HG03354 (cell line): ENCODE measurements around the gene NAT8.
"Not testable (repeated sequence)": the region's sequence is repeated elsewhere in the genome, so short reads cannot be mapped to it uniquely, and the experiment has no call there.

Experiments
- ATAC-seq: cut with Tn5 transposase; IDR thresholded peaks from one replicate; pipeline ENCODE4 v1.9.1; 2021; ENCODE audit warnings: mild to moderate bottlenecking; ENCODE audit not compliant: unreplicated experiment, poor library complexity, severe bottlenecking

The NAT8 gene, protein sequence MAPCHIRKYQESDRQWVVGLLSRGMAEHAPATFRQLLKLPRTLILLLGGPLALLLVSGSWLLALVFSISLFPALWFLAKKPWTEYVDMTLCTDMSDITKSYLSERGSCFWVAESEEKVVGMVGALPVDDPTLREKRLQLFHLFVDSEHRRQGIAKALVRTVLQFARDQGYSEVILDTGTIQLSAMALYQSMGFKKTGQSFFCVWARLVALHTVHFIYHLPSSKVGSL

DNA sequence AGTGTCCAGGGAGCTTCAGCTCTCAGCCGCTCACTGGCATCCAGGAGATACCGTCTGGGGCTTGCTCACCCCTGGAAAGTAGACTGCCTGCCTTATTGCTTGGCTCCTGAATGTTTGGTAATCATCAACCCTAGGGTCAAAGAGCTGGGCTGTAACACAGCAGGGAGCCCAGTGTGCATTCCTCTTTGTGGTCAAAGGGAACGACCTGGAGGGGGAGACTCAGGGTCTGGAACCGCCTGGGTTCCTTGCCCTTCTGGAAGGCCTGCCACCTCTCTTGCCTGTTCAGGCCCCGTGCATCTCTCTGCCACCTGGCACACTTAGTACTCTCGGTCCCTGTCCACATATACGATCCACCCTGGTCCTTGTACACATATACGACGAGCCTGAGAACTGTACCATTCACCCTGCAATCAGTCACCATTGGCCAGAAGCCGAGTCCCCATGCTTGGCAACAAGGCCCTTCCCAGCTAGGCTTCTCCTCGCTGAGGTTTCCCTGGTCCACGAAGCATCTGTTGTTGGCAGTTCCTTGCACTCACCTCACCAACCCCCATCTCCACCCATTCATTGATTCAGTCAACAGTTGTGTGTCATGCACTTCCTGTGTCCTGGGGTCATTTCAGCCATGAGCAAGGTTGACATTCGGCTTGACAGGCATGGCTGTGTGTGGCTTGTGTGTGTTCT lies at the start of gene NAT8:
TSS of gene NAT8 (minus strand) at position 85 of the 681 bp plus-strand sequence. CDS start 794 bp downstream, outside the sequence.
- ATAC-seq: no peak

DNA sequence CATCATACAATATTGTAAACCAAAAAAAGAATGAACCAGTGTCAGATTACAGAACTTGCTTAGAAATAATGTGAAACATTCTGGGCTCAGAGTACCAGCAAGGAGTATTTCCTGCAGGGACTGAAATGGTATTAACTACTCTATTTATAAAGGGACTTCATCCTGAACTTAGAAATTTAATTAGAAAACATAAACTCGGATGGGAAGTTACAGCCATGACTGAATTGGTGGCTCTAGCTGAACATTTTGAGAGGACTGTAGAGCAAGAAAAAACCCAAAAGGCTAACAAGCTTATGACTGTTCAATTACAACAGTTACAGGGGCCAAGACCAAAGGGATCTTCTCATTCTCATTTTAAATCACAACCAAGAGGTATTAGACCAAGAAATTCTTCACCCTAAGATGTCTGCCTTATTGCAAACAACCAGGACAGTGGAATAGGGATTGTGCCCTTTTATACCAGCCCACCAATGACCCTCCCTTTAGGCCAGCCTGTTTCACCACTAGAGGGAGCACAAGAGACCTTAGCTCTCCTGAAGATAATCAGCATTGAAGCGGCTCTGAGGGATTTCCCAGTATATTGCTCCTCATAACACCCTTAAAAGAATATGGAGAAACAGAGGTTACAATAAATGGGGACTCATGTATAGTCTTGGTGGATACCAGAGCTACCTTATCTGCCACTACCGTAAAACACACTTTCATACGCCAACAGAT lies 48.3 kb upstream of the NAT8 start:
- peak; percentile 86 for ATAC-seq

DNA sequence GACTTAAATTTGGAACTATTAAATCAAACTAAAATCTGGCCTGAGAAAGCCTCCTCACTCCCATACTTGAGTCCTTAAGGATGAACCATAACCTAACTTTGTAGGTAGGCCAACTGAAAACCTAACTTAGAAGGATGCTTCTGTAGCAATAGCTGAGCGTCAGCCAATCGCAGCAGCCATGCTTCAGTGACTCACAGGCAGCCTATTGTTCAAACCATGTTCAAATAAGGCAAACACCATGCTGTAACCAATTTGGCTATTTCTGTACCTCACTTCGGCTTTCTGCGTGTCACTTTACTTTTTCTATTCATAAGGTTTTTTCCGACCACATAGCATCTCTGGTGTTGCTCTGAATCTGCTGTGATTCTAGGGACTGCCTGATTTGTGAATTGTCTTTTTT lies 46.3 kb upstream of the NAT8 start:
- ATAC-seq: not testable (repeated sequence)

DNA sequence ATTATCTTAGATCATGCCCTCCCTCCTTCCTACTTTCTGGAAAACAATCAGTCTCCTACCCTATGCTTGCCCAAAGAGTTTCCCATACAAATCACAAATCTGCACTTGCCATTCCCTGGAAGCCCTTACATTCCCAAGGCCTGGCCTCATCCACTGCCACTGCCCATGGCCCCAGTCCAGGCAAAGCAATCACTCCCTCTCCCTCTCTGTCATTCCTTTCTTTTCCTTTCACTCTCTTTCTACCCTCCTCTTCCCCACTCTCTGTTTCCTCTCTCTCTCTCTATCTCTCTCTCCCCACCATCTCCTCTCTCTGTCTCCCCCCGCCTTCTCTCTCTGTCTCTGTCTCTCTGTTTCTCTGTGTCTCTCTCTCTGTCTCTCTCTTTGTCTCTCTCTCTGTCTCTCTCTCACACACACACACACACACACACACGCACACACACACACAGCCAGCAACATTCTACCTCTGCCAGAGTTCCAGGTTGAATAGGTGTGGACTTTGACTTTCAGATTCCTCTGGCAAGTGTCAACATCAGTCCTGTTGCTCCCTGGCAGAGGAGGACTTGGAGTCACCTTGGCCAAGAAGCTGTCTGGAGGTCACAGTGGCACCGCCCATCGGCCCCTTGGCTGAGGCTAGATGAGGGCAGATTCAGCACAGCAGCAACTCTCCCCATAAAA lies 43.7 kb upstream of the NAT8 start:
- no peak for ATAC-seq

DNA sequence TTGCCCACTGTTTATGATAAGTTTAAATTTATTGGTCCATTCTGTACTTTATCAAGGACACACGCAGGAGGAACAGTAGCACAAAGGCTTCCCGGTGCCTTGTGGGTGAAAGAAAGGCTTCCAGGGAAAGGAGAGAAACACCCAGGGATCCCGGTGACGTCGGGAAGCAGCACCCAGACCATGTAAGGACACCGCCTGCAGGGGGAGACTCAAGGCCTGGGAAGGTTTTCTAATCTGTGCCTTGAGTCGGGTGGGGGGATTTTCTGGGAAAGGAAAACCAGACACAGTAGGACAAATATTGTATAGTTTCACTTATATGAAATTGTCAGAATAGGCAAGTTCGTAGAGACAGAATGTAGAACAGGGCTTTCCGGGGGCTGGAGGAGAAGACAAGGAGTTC lies 42.7 kb upstream of the NAT8 start:
- ATAC-seq: not testable (repeated sequence)

DNA sequence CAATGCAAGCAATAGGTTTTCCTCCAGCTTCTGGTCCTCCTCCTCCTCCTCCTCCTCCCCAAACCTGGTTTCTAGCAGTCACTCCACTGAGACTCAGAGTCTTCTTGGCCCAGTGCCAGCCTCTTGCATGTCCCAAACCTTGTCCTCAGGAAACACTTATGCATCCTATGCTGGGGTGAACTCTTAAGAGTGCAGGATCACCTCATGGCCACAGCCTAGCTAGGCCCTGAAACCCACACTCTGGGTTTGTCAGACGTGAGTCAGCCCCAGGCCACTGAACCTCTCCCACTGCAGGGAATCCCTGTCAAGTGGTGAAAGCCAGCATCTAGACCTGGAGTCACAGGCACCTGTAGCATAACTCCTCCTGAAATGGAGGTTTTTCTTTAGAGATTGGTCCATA lies 42.1 kb upstream of the NAT8 start:
- ATAC-seq: not testable (repeated sequence)

DNA sequence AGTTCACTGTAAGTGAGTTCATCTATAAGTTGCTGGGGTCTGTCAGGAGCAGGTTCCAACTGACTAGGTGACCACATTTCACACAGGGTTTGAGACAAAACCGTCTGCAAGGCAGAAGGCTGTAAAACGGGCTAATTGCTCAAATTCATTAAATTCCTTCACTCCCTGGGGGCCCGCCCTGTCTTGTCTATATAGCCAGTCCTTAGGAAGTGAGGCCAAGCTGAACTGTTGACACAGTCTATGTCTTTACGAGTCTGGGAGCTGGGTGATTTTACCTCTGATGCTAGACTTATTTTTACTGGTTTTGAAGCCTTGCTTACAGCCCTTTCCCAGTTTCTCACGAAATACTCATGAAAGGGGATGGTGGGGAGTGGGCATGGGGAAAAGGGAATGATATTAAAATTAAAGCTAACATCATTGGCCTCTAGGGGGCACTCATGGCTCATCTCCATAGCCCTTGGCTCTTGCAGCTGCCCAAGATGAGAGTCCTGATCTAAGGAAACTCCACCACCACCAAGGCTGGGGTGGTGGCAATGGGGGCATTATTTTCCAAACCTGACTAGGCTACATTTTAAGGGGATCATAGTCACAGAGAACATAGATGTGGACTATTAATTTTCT lies 37.8 kb upstream of the NAT8 start:
- ATAC-seq: not testable (repeated sequence)

DNA sequence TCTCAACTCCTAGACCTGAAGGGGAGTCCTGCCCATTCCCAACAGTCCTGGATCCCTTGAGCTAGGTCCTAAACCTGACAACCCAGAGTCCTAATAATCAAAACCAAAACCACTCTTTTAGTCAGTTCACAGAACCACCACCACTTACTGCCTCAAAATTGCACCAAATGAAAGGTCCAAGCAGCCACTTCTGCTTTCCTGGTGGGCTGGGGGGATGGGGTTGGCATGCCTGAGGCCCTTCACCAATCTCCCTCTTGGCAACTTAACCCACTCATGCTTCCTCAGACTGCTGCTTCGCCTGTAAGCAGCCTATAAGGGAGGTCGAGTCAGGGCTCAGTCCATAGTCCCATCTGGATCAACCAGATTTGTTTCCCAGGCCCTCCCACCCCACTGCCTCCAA lies 37.0 kb upstream of the NAT8 start:
- not testable (repeated sequence) for ATAC-seq

DNA sequence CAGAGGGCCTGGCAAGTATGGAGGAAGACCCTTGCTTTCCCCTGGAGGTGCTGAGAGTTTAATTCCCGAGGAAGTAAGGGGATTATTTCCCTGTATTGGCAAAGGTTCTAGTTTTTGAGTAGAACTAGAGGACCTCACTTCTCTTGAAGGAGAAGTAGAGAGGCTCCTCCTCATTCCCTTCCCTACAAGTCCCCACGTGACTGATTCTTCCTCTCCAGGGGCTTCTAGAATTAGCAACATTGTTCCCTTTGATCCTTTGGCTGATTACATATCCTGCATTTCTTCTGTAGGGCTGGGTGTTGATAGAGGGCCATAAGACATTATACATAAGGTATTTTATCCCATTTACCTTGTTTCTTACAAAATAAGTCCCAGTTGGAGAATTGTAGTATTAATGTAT lies 35.8 kb upstream of the NAT8 start:
- ATAC-seq: not testable (repeated sequence)

DNA sequence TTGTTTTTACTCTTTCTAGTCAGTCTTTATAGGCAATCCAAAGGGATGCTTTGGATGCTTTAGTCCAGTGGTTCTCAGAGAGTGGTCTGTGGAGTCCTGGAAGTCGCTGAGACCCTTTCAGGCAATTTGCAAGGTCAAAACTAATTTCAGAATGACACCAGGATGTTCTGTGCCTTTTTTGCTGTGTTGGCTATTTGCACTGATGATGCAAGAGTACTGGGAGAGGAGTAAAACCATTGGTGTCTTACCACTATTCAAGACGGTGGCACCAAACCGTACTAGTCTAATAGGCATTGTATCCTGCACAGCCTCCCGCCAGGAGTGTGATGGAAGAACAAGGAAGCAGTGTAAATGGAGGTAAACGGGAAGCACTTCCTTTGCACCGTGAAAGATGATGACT lies 34.0 kb upstream of the NAT8 start:
- ATAC-seq: not testable (repeated sequence)

DNA sequence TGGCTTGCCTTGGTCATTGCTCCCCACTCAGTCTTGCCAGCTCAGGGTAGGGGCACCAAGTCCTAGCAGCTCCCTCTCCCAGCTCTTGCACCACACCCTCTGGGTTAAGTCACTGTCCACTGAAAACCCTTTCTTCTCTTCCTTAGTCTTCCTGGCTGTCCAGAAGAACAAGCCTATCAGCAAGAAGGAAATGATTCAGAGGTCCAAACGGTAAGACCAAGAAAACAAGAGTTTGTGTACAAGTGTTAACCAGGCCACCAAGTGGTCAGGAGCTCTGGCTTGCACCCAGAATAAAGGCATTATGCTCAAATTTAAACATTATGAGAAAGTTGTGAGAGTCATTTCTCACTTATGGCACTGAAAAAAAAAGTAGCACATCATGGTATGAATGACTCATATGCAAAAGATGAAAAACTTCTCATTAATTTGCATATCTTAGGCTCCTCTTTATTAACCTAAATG lies 32.5 kb upstream of the NAT8 start:
- peak; percentile 60 for ATAC-seq

DNA sequence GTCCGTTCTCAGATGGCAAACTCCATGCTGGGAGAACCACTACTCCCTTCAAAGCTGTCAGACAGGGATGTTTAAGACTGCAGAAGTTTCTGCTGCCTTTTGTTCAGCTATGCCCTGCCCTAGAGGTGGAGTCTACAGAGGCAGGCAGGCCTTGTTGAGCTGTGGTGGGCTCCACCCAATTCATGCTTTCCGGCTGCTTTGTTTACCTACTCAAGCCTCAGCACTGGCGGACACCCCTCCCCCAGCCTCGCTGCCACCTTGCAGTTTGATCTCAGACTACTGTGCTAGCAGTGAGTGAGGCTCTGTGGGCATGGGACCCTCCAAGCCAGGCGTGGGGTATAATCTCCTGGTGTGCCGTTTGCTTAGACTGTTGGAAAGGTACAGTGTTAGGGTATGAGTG lies 27.8 kb upstream of the NAT8 start:
- ATAC-seq: not testable (repeated sequence)

DNA sequence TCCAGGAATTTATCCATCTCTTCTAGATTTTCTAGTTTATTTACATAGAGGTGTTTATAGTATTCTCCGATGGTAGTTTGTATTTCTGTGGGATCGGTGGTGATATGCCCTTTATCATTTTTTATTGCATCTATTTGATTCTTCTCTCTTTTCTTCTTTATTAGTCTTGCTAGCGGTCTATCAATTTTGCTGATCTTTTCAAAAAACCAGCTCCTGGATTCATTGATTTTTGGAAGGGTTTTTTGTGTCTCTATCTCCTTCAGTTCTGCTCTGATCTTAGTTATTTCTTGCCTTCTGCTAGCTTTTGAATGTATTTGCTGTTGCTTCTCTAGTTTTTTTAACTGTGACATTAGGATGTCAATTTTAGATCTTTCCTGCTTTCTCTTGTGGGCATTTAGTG lies 25.0 kb upstream of the NAT8 start:
- not testable (repeated sequence) for ATAC-seq

DNA sequence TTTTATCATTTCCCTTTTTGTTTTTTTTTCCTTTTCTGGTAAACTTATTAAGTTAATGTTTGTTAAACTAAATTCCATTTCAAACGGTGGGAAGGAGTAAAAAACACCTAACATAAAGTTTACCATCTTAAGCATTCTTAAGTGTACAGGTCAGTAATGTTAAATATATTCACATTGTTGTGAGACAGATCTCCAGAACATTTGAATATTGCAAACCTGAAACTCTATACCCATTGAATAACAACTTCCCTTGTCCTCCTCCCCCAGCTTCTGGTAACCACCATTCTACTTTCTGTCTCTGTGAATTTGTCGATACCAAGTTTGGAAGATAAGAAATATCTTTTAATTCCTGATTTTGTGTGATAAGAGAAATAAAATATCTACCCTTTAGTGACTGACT lies 12.0 kb upstream of the NAT8 start:
- ATAC-seq: no peak

DNA sequence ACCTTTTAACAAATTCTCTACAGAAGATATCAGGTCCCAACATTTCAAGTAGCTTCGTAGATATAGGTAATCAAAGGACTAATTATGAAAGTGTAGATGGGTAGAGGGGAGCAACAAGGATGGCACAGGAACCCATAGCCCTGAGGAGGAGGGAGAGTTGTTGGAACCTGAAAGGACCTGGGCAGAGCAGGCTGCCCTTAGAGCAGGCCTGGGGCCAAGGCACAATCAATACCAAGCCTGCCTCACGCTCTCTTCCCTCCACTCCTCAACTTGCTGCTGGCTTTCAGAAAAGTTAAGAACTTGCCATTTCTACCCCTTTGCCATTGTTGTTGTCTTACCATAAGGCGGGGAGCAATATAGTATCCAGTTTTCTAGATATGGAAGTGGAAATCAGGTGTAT lies 10.1 kb upstream of the NAT8 start:
- ATAC-seq: no peak

DNA sequence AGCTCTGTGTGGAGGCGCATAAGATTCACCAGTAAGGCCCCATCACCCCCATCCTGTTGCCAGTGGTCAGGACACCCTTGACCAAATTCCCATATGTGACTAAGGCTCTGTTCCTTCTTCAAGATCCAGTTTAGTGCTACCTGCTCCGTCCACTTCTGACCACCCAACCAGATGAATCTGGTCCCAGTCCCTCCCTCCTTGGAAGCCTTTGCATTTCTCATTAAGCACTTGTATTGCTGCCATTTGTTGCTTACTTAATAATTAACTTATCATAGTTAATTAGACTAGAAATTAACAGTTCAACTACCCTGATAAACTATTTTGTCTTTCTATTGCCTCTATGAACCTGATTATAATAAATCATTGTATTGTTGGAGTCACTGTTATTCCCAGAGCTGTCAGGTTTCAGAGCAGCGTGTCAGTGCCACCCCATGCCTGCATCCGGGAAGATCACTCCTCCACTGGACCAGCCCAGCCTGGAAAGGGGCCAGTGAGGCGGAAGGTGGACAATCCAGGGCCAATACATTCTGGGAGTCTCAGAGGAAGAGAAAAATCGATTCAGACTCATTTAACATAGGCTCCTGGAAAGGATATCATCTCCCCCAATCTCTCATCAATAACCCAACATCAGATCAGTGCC lies 9.5 kb upstream of the NAT8 start:
- no peak for ATAC-seq

DNA sequence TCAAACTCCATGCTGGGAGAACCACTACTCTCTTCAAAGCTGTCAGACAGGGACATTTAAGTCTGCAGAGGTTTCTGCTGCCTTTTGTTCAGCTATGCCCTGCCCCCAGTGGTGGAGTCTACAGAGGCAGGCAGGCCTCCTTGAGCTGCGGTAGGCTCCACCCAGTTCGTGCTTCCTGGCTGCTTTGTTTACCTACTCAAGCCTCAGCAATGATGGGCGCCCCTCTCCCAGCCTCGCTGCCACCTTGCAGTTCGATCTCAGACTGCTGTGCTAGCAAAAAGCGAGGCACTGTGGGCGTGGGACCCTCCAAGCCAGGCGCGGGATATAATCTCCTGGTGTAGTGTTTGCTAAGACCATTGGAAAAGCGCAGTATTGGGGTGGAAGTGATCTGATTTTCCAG lies 5.5 kb upstream of the NAT8 start:
- ATAC-seq: not testable (repeated sequence)

DNA sequence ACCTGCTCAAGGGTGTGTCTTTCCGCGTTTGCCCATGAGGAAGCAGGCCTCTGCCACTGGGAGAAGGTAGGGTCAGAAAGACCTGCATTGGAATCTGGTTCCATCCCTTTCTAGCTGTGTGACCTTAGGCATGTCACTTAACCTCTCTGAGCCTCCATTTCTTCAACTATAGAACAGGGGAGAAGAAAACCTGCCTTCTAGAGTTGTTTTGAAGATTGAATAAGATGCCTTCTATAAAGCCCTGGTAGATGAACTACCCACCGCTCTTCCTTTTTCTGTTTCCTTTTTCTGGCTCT lies 507 bp downstream of the NAT8 start:
- ATAC-seq: no peak

DNA sequence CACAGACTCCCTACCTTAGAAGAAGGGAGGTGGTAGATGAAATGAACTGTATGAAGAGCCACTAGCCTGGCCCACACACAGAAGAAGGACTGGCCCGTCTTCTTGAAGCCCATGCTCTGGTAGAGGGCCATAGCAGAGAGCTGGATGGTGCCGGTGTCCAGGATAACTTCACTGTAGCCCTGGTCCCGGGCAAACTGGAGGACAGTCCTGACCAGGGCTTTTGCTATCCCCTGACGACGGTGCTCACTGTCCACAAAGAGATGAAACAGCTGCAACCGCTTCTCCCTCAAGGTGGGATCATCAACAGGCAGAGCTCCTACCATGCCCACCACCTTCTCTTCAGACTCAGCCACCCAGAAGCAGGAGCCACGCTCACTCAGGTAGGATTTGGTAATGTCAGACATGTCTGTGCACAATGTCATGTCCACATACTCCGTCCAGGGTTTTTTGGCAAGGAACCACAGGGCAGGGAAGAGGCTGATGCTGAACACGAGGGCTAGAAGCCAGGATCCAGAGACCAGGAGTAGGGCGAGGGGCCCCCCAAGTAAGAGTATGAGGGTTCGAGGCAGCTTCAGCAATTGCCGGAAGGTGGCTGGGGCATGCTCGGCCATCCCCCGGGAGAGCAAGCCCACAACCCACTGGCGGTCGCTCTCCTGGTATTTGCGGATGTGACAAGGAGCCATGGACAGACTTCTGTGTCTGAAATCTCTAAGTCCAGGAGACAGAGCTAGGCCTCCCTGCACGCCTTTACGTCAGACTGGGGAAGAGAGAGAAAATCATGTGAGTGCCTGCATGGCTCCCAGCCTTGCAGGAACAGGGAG lies 1.1 kb downstream of the NAT8 start:
- no peak for ATAC-seq
